Fibroblast of lung (primary cell): Measurements from ENCODE around the gene FIGNL1. TPM values are rescaled to one million over a fixed set of nuclear protein-coding genes. Genes with fewer than 3 reads are reported as not detected.

Experiments used
- DNase-seq, 2 donors: peaks; one replicate each; pipeline versions ENCODE4 v3.0.0 to v3.0.0-alpha.2; 2010; ENCODE audit warnings: low read depth in 2 of 2
- H2AFZ ChIP-seq: 2 replicates; pipeline ENCODE4 v1.5.1; 2012; ENCODE audit warnings: low read length, control low read depth, inconsistent platforms
- H3K27ac ChIP-seq: 2 replicates; pipeline ENCODE4 v1.5.1; 2011; ENCODE audit warnings: low read length, control low read depth; ENCODE audit not compliant: insufficient read depth
- H3K27me3 ChIP-seq: 2 replicates; pipeline ENCODE4 v1.5.1; 2011; ENCODE audit warnings: mild to moderate bottlenecking, low read length; ENCODE audit not compliant: control insufficient read depth, insufficient read depth
- H3K36me3 ChIP-seq: 2 replicates; pipeline ENCODE4 v1.5.1; 2011; ENCODE audit warnings: low read length; ENCODE audit not compliant: control insufficient read depth, insufficient read depth
- H3K4me1 ChIP-seq: 2 replicates; pipeline ENCODE4 v1.5.1; 2011; ENCODE audit warnings: low read length; ENCODE audit not compliant: control insufficient read depth, insufficient read depth; ENCODE audit errors: extremely low read depth
- H3K4me2 ChIP-seq: 2 replicates; pipeline ENCODE4 v1.5.1; 2011; ENCODE audit warnings: low read length, control low read depth; ENCODE audit not compliant: insufficient read depth; ENCODE audit errors: extremely low read depth
- H3K4me3 ChIP-seq, 4 experiments: fragments of 200-600 bp in 1 of 4; sonication (generic) in 1 of 4; replicated peaks in 1 of 4; 2 replicates each; pipeline ENCODE4 v1.5.1; 2011 to 2016; ENCODE audit warnings: low read length in 4 of 4, low read depth in 3 of 4, mild to moderate bottlenecking in 3 of 4, control low read depth in 2 of 4, inconsistent platforms in 1 of 4, mixed read lengths in 1 of 4; ENCODE audit not compliant: insufficient read depth in 1 of 4; ENCODE audit errors: control extremely low read depth in 1 of 4
- H3K79me2 ChIP-seq: 2 replicates; pipeline ENCODE4 v1.5.1; 2012; ENCODE audit warnings: mild to moderate bottlenecking, low read length, inconsistent platforms; ENCODE audit not compliant: control insufficient read depth, insufficient read depth
- H3K9ac ChIP-seq: 2 replicates; pipeline ENCODE4 v1.5.1; 2011; ENCODE audit warnings: mild to moderate bottlenecking, low read length, control low read depth; ENCODE audit not compliant: insufficient read depth
- H3K9me3 ChIP-seq: 2 replicates; pipeline ENCODE4 v1.5.1; 2012; ENCODE audit warnings: low read depth, low read length; ENCODE audit not compliant: control insufficient read depth, insufficient read depth
- H4K20me1 ChIP-seq: 2 replicates; pipeline ENCODE4 v1.5.1; 2011; ENCODE audit warnings: low read length; ENCODE audit not compliant: control insufficient read depth, insufficient read depth; ENCODE audit errors: extremely low read depth
- CTCF ChIP-seq, 2 donors: IDR thresholded peaks in 1 of 2; conservative IDR thresholded peaks in 1 of 2; 1 replicate in 1 of 2; 2 replicates in 1 of 2; pipeline ENCODE4 v1.5.1; 2011 to 2012; ENCODE audit warnings: low read length in 2 of 2, control low read depth in 1 of 2, inconsistent platforms in 1 of 2, low read depth in 1 of 2, mild to moderate bottlenecking in 1 of 2
- EZH2 ChIP-seq: IDR thresholded peaks from 2 replicates; pipeline ENCODE4 v1.5.1; 2012; ENCODE audit warnings: low read length, control low read depth, mild to moderate bottlenecking; ENCODE audit errors: missing control alignments
- polyA plus RNA-seq, 2 donors: library from polyadenylated mRNA; depleted of rRNA in 1 of 2; stranded (reverse) in 1 of 2; unstranded in 1 of 2; fragments of >200 nt; gene quantifications; 2 replicates each; pipeline ENCODE4 v1.2.1, GENCODE V29; 2011 to 2012; ENCODE audit warnings: missing spikeins in 1 of 2
- total RNA-seq: library from RNA; depleted of rRNA; stranded (reverse); fragments of >200 nt; gene quantifications from 2 replicates; pipeline ENCODE4 v1.2.1, GENCODE V29; 2014

The FIGNL1 gene
- total and polyA plus RNA-seq, 2 donors (not counting 1 experiment from before 2014, with no cell fraction given), result 6.4 to 8.2 TPM

GRCh38 chr7:50492770-50493519, 42.8 kb upstream of the FIGNL1 start:
- TF ChIP-seq EZH2 (no peak), CTCF (conservative IDR thresholded peaks at IDR 0.05 in 1 of 2, IDR thresholded peaks at IDR 0.05 in 1 of 2; ENCODE audit: low read depth in 1 of 2, low read length in 2 of 2) (no peak)
- H3K27me3 ChIP-seq, result peaks cover 5% of the 10 kb centered on the region
- H3K36me3 ChIP-seq, result no peaks in the 10 kb centered on the region
- H2AFZ ChIP-seq, result no peak overlapping the region
- H3K79me2 ChIP-seq, result no peaks in the 10 kb centered on the region
- no peak overlapping the region for H3K27ac ChIP-seq
- H3K4me3 ChIP-seq, result no peak overlapping the region
- no peak overlapping the region for H3K4me2 ChIP-seq
- H4K20me1 ChIP-seq, result no peaks in the 10 kb centered on the region
- no peaks in the 10 kb centered on the region for H3K9me3 ChIP-seq
- H3K9ac ChIP-seq, result no peak overlapping the region
- no peaks in the 10 kb centered on the region for H3K4me1 ChIP-seq
- no peak for DNase-seq

- H3K27ac ChIP-seq, result no peak overlapping the region
- no peaks in the 10 kb centered on the region for H3K4me1 ChIP-seq
Measured at GRCh38 chr7:50491943-50492342, 41.8 kb upstream of the FIGNL1 start.

GRCh38 chr7:50491209-50491608, 41.1 kb upstream of the FIGNL1 start:
- H3K36me3 ChIP-seq, result no peaks in the 10 kb centered on the region
- H3K9ac ChIP-seq, result no peak overlapping the region
- no peak overlapping the region for H2AFZ ChIP-seq
- no peaks in the 10 kb centered on the region for H3K9me3 ChIP-seq
- no peaks in the 10 kb centered on the region for H3K79me2 ChIP-seq
- no peaks in the 10 kb centered on the region for H4K20me1 ChIP-seq
- DNase-seq, result no peak
- no peaks in the 10 kb centered on the region for H3K27me3 ChIP-seq
- no peaks in the 10 kb centered on the region for H3K4me1 ChIP-seq
- no peak overlapping the region for H3K4me3 ChIP-seq
- no peak overlapping the region for H3K4me2 ChIP-seq
- TF ChIP-seq CTCF (conservative IDR thresholded peaks at IDR 0.05 in 1 of 2, IDR thresholded peaks at IDR 0.05 in 1 of 2; ENCODE audit: low read depth in 1 of 2, low read length in 2 of 2), result no peak
- TF ChIP-seq EZH2, result no peak
- H3K27ac ChIP-seq, result no peak overlapping the region

More at GRCh38 chr7:50491943-50492342, 41.8 kb upstream of the FIGNL1 start:
- no peaks in the 10 kb centered on the region for H3K9me3 ChIP-seq
- no peak overlapping the region for H3K4me2 ChIP-seq
- H3K9ac ChIP-seq, result no peak overlapping the region
- no peaks in the 10 kb centered on the region for H3K79me2 ChIP-seq
- no peaks in the 10 kb centered on the region for H3K36me3 ChIP-seq
- no peaks in the 10 kb centered on the region for H4K20me1 ChIP-seq
- TF ChIP-seq EZH2 (no peak), CTCF (conservative IDR thresholded peaks at IDR 0.05 in 1 of 2, IDR thresholded peaks at IDR 0.05 in 1 of 2; ENCODE audit: low read depth in 1 of 2, low read length in 2 of 2) (no peak)
- no peak overlapping the region for H3K4me3 ChIP-seq
- peaks cover under 1% of the 10 kb centered on the region for H3K27me3 ChIP-seq
- DNase-seq, result no peak
- H2AFZ ChIP-seq, result no peak overlapping the region
